Mesendoderm (in vitro differentiated cells): ENCODE data around the gene SEMA3B.

Experiments used
- DNase-seq: peaks from one replicate; pipeline ENCODE4 v3.0.0; 2013
- H2AK5ac ChIP-seq: 2 replicates; pipeline ENCODE4 v1.6.1; 2013; ENCODE audit warnings: low read length, inconsistent platforms
- H2BK120ac ChIP-seq: 2 replicates; pipeline ENCODE4 v1.6.1; 2013; ENCODE audit warnings: low read depth, mild to moderate bottlenecking, low read length, moderate library complexity, mixed read lengths
- H2BK15ac ChIP-seq: replicated peaks from 2 replicates; pipeline ENCODE4 v1.6.1; 2013; ENCODE audit warnings: low read depth, mild to moderate bottlenecking, moderate library complexity
- H2BK5ac ChIP-seq: 2 replicates; pipeline ENCODE4 v1.6.1; 2013; ENCODE audit warnings: low read length, inconsistent platforms
- H3K18ac ChIP-seq: 2 replicates; pipeline ENCODE4 v1.6.1; 2013; ENCODE audit warnings: mild to moderate bottlenecking, low read length, mixed read lengths
- H3K23ac ChIP-seq: one replicate; pipeline ENCODE4 v1.6.1; 2013; ENCODE audit warnings: low read length
- H3K27ac ChIP-seq: 2 replicates; pipeline ENCODE4 v1.5.1; 2013; ENCODE audit warnings: low read depth, mild to moderate bottlenecking, inconsistent platforms, low read length, moderate library complexity
- H3K27me3 ChIP-seq: 2 replicates; pipeline ENCODE4 v1.6.1; 2013; ENCODE audit warnings: low read length, control low read depth, mild to moderate bottlenecking, inconsistent platforms; ENCODE audit not compliant: insufficient read depth, poor library complexity
- H3K36me3 ChIP-seq: 2 replicates; pipeline ENCODE4 v1.6.1; 2013; ENCODE audit warnings: low read length, inconsistent platforms; ENCODE audit not compliant: control insufficient read depth, insufficient read depth
- H3K4ac ChIP-seq: one replicate; pipeline ENCODE4 v1.6.1; 2013; ENCODE audit warnings: low read depth, mild to moderate bottlenecking, low read length, moderate library complexity
- H3K4me1 ChIP-seq: 2 replicates; pipeline ENCODE4 v1.6.1; 2013; ENCODE audit warnings: low read depth, low read length, inconsistent platforms; ENCODE audit not compliant: control insufficient read depth
- H3K4me2 ChIP-seq: 2 replicates; pipeline ENCODE4 v1.6.1; 2013; ENCODE audit warnings: low read length
- H3K4me3 ChIP-seq: 2 replicates; pipeline ENCODE4 v1.5.1; 2013; ENCODE audit warnings: mild to moderate bottlenecking, low read length
- H3K56ac ChIP-seq: one replicate; pipeline ENCODE4 v1.6.1; 2013; ENCODE audit warnings: low read length
- H3K79me1 ChIP-seq: 2 replicates; pipeline ENCODE4 v1.6.1; 2013; ENCODE audit warnings: low read length, inconsistent platforms
- H3K79me2 ChIP-seq: 2 replicates; pipeline ENCODE4 v1.6.1; 2013; ENCODE audit warnings: mild to moderate bottlenecking, low read length; ENCODE audit not compliant: control insufficient read depth, insufficient read depth
- H3K9ac ChIP-seq: 2 replicates; pipeline ENCODE4 v1.6.1; 2013; ENCODE audit warnings: low read length, inconsistent platforms
- H4K5ac ChIP-seq: one replicate; pipeline ENCODE4 v1.6.1; 2013; ENCODE audit warnings: low read length
- H4K8ac ChIP-seq: one replicate; pipeline ENCODE4 v1.6.1; 2013; ENCODE audit warnings: low read depth, mild to moderate bottlenecking, control low read depth, low read length, moderate library complexity
- WGBS: extraction: QIAGEN DNeasy Blood & Tissue Kit; methylation state at CpG from one replicate; pipeline ENCODE4 v1.1.7; 2013; ENCODE audit warnings: low lambda C conversion rate, missing lambda C conversion rate; ENCODE audit not compliant: insufficient coverage; ENCODE audit errors: extremely low coverage; 5-methylcytosine and 5-hydroxymethylcytosine counted together

The SEMA3B gene

GRCh38 chr3:50298836-50299637 lies 30.1 kb downstream of the SEMA3B start, which contains the start of the genes HYAL3 and NAA80:
TSS of gene HYAL3 (minus strand) at chr3:50299405. CDS start at chr3:50295602, 3,803 bp downstream.
TSS of gene NAA80 (minus strand) at chr3:50299405. CDS start at chr3:50297463, 1,942 bp downstream.
- Histone ChIP-seq H3K18ac (peak within 1 kb of the TSS; percentile 11), H3K23ac (no peak within 1 kb of the TSS), H2BK15ac (no peak within 1 kb of the TSS), H3K36me3 (no peaks in the 10 kb centered on the region), H3K9ac (peak within 1 kb of the TSS; percentile 87), H3K4me2 (peak within 1 kb of the TSS; percentile 47), H3K56ac (peak within 1 kb of the TSS; percentile 77), H4K8ac (no peak within 1 kb of the TSS), H2BK120ac (no peak within 1 kb of the TSS), H3K79me1 (no peaks in the 10 kb centered on the region), H2AK5ac (no peak within 1 kb of the TSS), H4K5ac (no peak within 1 kb of the TSS), H3K4ac (no peak within 1 kb of the TSS), H3K4me3 (peak within 1 kb of the TSS; percentile 82), H2BK5ac (peak within 1 kb of the TSS; percentile 5), H3K4me1 (peaks cover 6% of the 10 kb centered on the region), H3K27me3 (no peaks in the 10 kb centered on the region), H3K27ac (peak within 1 kb of the TSS; percentile 47), H3K79me2 (no peaks in the 10 kb centered on the region)
- WGBS = no CpG with 5 or more reads among the region's 61 CpGs
- peak; percentile 100 for DNase-seq

GRCh38 chr3:50299638-50299928 lies 30.6 kb downstream of the SEMA3B start:
- no CpG with 5 or more reads among the region's 12 CpGs for WGBS
- H4K8ac ChIP-seq = no peak overlapping the region
- H3K56ac ChIP-seq = peak overlapping the region; percentile 77
- peak overlapping the region; percentile 11 for H3K18ac ChIP-seq
- no peaks in the 10 kb centered on the region for H3K27me3 ChIP-seq
- peak overlapping the region; percentile 62 for H3K9ac ChIP-seq
- H3K4me1 ChIP-seq = peaks cover 6% of the 10 kb centered on the region
- no peaks in the 10 kb centered on the region for H3K79me2 ChIP-seq
- no peak overlapping the region for H2BK15ac ChIP-seq
- no peaks in the 10 kb centered on the region for H3K36me3 ChIP-seq
- no peak overlapping the region for H2BK120ac ChIP-seq
- H3K4me2 ChIP-seq = peak overlapping the region; percentile 7
- no peak overlapping the region for H3K23ac ChIP-seq
- no peak for DNase-seq
- H2BK5ac ChIP-seq = no peak overlapping the region
- no peaks in the 10 kb centered on the region for H3K79me1 ChIP-seq
- no peak overlapping the region for H3K4me3 ChIP-seq
- H3K4ac ChIP-seq = no peak overlapping the region
- H2AK5ac ChIP-seq = no peak overlapping the region
- H3K27ac ChIP-seq = peak overlapping the region; percentile 47
- no peak overlapping the region for H4K5ac ChIP-seq

GRCh38 chr3:50299929-50300680 lies 31.2 kb downstream of the SEMA3B start:
- H2BK120ac ChIP-seq = no peak overlapping the region
- no peaks in the 10 kb centered on the region for H3K27me3 ChIP-seq
- H3K27ac ChIP-seq = peak overlapping the region; percentile 47
- H3K9ac ChIP-seq = peak overlapping the region; percentile 62
- no peaks in the 10 kb centered on the region for H3K79me2 ChIP-seq
- peak overlapping the region; percentile 11 for H3K18ac ChIP-seq
- no peaks in the 10 kb centered on the region for H3K36me3 ChIP-seq
- peak overlapping the region; percentile 77 for H3K56ac ChIP-seq
- peaks cover 6% of the 10 kb centered on the region for H3K4me1 ChIP-seq
- no peaks in the 10 kb centered on the region for H3K79me1 ChIP-seq
- H2BK15ac ChIP-seq = no peak overlapping the region
- no peak overlapping the region for H3K23ac ChIP-seq
- no peak overlapping the region for H3K4me3 ChIP-seq
- H4K8ac ChIP-seq = no peak overlapping the region
- H2BK5ac ChIP-seq = no peak overlapping the region
- H4K5ac ChIP-seq = no peak overlapping the region
- H3K4ac ChIP-seq = no peak overlapping the region
- no peak for DNase-seq
- H2AK5ac ChIP-seq = no peak overlapping the region
- WGBS = no CpG with 5 or more reads among the region's 12 CpGs
- peak overlapping the region; percentile 7 for H3K4me2 ChIP-seq

- no peaks in the 10 kb centered on the region for H3K79me1 ChIP-seq
- DNase-seq = no peak
- H3K27me3 ChIP-seq = no peaks in the 10 kb centered on the region
- H4K5ac ChIP-seq = no peak overlapping the region
- no peak overlapping the region for H3K27ac ChIP-seq
- H3K18ac ChIP-seq = no peak overlapping the region
- H3K4ac ChIP-seq = no peak overlapping the region
- H3K36me3 ChIP-seq = no peaks in the 10 kb centered on the region
- H3K56ac ChIP-seq = peak overlapping the region; percentile 77
- H4K8ac ChIP-seq = no peak overlapping the region
- no peak overlapping the region for H2BK120ac ChIP-seq
- H3K4me1 ChIP-seq = peaks cover 6% of the 10 kb centered on the region
- H3K23ac ChIP-seq = no peak overlapping the region
- H3K4me3 ChIP-seq = no peak overlapping the region
- no peak overlapping the region for H2AK5ac ChIP-seq
- no peak overlapping the region for H2BK5ac ChIP-seq
- no peaks in the 10 kb centered on the region for H3K79me2 ChIP-seq
- H3K4me2 ChIP-seq = no peak overlapping the region
- no CpG with 5 or more reads among the region's 6 CpGs for WGBS
- no peak overlapping the region for H3K9ac ChIP-seq
- H2BK15ac ChIP-seq = no peak overlapping the region
Measured at GRCh38 chr3:50300681-50301254, 31.8 kb downstream of the SEMA3B start.

GRCh38 chr3:50302095-50303012 lies 33.4 kb downstream of the SEMA3B start:
- Histone ChIP-seq H2AK5ac (no peak overlapping the region), H2BK15ac (no peak overlapping the region), H3K27me3 (no peaks in the 10 kb centered on the region), H3K18ac (no peak overlapping the region), H3K4ac (no peak overlapping the region), H3K79me1 (no peaks in the 10 kb centered on the region), H4K5ac (no peak overlapping the region), H2BK5ac (no peak overlapping the region), H3K4me1 (peaks cover 6% of the 10 kb centered on the region), H3K27ac (no peak overlapping the region), H3K23ac (no peak overlapping the region), H2BK120ac (no peak overlapping the region), H3K9ac (no peak overlapping the region), H3K4me3 (no peak overlapping the region), H3K36me3 (no peaks in the 10 kb centered on the region), H4K8ac (no peak overlapping the region), H3K56ac (peak overlapping the region; percentile 35), H3K79me2 (no peaks in the 10 kb centered on the region), H3K4me2 (no peak overlapping the region)
- WGBS = no CpG with 5 or more reads among the region's 32 CpGs
- no peak for DNase-seq
